ENCODE data around the gene UBXN7.
"Not testable (repeated sequence)": the region's sequence is repeated elsewhere in the genome, so short reads cannot be mapped to it uniquely, and the experiment has no call there.

UBXN7 gene

DNA sequence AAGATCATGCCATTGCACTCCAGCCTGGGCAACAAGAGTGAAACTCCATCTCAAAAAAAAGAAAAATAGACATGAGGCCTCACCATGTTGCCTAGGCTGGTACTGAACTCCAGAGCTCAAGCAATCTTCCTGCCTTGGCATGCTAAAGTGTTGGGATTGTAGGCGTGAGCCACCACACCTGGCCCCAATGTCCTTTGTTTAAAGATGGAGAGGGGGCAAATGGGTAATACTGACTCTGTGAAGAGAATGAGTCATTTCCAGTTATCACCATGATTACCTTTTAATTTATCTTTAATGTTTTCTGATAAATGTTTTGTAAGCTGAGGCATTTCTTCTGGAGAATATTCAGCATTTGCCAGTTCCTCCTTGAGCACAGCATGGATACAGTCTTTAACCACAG is 116.4 kb downstream of the UBXN7 start:
- no peak for DNase-seq

DNA sequence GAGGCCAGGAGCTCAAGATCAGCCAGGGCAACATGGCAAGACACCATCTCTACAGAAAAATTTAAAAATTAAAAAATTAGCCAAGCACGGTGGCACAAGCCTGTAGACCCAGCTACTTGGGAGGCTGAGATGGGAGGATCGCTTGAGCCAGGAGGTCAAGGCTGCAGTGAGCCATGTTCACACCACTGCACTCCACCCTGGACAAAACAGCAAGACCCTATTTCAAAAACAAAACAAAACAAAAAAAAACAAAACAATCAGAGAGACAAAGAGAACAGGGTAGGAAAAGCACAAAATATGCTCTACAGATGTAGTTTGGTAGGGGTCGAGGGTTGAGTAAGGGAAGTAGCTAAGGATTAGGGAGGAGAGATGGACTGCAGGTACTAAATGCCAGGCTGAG is 117.6 kb downstream of the UBXN7 start:
- no peak for DNase-seq

DNA sequence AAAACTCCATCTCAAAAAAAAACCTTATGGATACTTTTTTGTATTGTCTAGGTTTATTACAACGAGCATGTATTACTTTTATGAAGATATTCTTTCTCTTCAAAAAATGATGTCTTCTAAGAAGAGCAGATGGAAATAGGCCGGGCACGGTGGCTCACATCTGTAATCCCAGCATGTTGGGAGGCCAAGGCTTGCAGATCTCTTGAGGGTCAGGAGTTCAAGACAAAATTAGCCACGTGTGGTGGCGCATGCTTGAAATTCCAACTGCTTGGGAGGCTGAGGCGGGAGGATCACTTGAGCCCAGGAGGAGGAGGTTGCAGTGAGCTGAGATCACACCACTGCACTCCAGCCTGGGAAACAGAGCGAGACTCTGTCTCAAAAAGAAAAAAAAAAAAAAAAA is 118.1 kb downstream of the UBXN7 start:
- DNase-seq = not testable (repeated sequence)

DNA sequence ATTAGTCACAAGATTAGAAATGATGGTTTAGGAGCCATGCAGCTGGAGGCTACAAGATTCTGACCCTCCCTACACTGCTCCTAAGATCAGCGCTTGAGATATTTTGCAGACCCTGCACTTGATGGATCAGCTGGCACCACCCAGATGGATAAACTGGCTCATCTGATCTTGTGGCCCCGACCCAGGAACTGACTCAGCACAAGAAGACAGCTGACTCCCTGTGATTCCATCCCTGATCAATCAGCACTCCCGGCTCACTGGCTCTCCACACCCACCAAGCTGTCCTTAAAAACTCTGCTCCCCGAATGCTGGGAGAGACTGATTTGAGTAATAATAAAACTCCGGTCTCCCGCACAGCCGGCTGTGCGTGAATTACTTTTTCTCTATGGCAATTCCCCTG is 129.3 kb downstream of the UBXN7 start:
- not testable (repeated sequence) for DNase-seq

DNA sequence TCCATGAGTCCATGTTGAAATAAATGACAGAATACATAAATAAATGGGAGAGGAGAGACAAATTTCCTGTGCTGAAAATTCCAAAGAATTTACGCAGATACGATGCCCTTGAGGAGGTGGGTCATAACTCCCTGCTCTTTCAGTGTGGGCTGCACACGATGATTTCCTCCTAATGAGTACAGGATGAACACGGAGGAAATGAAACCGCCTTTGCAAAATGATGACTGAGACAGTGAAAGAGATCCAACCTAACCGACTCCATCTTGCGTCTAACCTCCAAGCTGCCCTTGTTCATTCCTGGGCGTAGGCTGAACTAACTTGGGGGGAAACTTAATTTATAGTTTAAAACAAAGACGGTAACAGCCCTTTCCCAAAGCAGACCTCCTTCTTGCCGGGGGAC is 129.7 kb downstream of the UBXN7 start:
- not testable (repeated sequence) for DNase-seq

DNA sequence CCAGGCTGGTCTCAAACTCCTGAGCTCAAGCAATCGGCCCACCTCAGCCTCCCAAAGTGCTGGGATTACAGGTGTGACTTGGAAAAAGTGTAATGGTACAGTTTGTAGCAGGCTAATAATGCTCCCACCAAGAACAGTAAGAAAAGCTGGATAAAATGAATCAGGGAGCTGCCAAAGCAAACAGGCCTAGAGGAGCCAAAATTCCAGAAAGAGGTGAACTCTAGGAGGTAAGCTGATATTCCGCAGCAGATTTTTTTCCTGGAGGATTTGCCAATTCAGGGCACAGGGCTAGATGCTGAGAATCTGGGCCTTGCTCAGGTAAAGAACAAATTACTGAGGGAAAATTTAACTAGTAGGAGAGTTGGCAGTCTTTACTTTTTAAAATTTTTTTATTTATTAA is 133.7 kb downstream of the UBXN7 start:
- no peak for DNase-seq
